ENCODE results near the gene CLHC1.
"Not testable (repeated sequence)": the region's sequence is repeated elsewhere in the genome, so short reads cannot be mapped to it uniquely, and the experiment has no call there.

CLHC1 gene

GRCh38 chr2:55136138-55136541, 96.0 kb downstream of the CLHC1 start:
- no peak for DNase-seq (ENCODE audit: low read depth)
- H3K4me3 ChIP-seq (ENCODE audit: low read depth, low read length) = no peak overlapping the region
- no peak for TF ChIP-seq CTCF (conservative IDR thresholded peaks at IDR 0.05; ENCODE audit: low read depth, low read length)

DNA sequence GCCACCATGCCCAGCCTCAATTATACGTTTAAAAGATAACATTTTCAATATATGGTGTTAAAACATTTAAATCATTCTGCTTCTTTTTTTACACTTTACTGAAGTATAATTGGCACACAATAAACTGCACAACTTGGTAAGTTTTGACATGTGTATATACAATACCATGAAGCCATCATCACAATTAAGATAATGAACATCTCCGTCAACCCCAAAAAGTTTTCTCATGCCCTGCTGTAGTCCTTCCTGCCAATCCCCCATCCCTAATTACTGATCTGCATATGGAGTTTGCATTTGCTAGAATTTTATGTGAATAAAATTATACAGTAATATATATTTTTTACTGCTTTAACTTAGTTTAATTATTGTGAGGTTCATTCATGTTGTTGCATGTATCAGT, 96.6 kb downstream of the CLHC1 start:
- TF ChIP-seq CTCF (conservative IDR thresholded peaks at IDR 0.05; ENCODE audit: low read depth, low read length) = no peak
- H3K4me3 ChIP-seq (ENCODE audit: low read depth, low read length) = no peak overlapping the region
- DNase-seq (ENCODE audit: low read depth) = no peak

- no peak for TF ChIP-seq CTCF (conservative IDR thresholded peaks at IDR 0.05; ENCODE audit: low read depth, low read length)
- H3K4me3 ChIP-seq (ENCODE audit: low read depth, low read length) = no peak overlapping the region
- no peak for DNase-seq (ENCODE audit: low read depth)
Measured at GRCh38 chr2:55134316-55134706, 97.8 kb downstream of the CLHC1 start.

DNA sequence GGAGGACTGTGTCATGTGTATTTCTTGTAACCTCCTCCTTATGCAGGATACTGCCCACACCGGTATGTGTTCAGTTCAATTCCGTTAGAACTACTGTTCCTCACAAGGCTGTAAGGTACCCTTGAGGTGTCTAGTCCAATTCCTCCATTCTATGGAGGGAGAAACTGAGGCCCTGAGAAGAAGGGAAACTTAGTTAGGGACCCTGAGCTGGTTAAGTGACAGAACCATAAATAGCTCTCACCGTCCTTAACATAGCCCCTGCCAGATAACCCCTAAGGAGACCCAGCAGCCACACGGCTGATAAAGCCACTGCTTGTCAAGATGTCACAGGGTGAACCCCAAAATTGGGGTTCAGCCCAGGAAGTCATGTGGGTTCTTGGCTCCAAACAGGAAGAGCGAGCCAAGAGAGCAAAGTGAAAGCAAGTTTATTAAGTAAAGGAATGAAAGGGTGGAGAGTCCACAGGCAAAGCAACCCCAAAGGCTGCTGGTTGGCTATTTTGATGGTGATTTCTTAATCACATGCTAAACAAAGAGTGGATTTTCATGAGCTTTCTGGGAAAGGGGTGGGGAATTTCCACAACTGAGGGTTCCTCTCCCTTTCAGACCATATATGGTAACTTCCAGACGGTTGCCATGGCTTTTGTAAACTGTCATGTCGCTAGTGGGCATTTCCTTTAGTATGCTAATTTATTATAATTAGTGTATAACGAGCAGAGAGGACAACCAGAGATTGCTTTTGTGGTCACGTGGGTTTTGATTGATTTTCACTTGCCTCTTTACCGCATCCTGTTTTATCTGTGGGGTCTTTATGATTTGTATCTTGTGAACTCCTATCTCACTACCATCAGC, 98.4 kb downstream of the CLHC1 start:
- no peak for TF ChIP-seq CTCF (conservative IDR thresholded peaks at IDR 0.05; ENCODE audit: low read depth, low read length)
- H3K4me3 ChIP-seq (ENCODE audit: low read depth, low read length) = peak overlapping the region; percentile 53
- peak; percentile 98 for DNase-seq (ENCODE audit: low read depth)

DNA sequence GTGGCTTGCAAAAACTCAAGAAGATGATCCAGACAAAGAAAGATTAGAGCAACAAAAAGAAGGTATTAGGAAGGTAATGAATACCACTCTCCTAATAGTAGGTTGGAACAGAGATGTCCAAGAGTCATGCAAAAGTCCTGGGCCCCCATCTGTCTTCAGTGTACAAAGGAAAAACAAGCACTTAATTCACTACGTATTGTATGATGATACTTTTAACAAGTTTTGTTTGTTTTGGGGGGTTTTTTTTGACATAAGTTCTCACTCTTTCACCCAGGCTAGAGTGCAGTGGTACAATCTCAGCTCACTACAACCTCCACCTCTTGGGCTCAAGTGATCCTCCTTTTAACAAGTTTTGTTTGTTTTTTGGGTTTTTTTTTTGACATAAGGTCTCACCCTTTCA, 101.2 kb downstream of the CLHC1 start:
- no peak for DNase-seq (ENCODE audit: low read depth)
- no peak for TF ChIP-seq CTCF (conservative IDR thresholded peaks at IDR 0.05; ENCODE audit: low read depth, low read length)
- H3K4me3 ChIP-seq (ENCODE audit: low read depth, low read length) = no peak overlapping the region

GRCh38 chr2:55126643-55127042, 105.5 kb downstream of the CLHC1 start:
- DNase-seq (ENCODE audit: low read depth) = not testable (repeated sequence)

More at GRCh38 chr2:55126643-55127042, 105.5 kb downstream of the CLHC1 start:
- not testable (repeated sequence) for H3K4me3 ChIP-seq (ENCODE audit: low read depth, low read length)

Measured in choroid plexus epithelial cell (primary cell).